A549 treated with GW870086 at 1 μM for 4 hours (cell line): ENCODE data around the gene SIGLEC1. TPM values are rescaled to one million over a fixed set of nuclear protein-coding genes. Genes with fewer than 3 reads are reported as not detected.

Experiments
- total RNA-seq: library from RNA; stranded (reverse); fragments of 200-300 nt; extraction: Qiagen RNA extraction; gene quantifications from 5 replicates; pipeline ENCODE4 v1.2.3, GENCODE V29; 2022; ENCODE audit warnings: low read depth

SIGLEC1 gene
- 0.02 to 0.03 TPM in 2 of 5 replicates, not detected in the others for total RNA-seq

GRCh38 chr20:3712279-3712873, at the start of gene SIGLEC1:
Gene SIGLEC1, minus strand, starts transcription at chr20:3712600. Its CDS starts 5,472 bp downstream, at chr20:3707128.

GRCh38 chr20:3732327-3733118, 20.1 kb upstream of the SIGLEC1 start, which contains the start of gene HSPA12B:
Gene HSPA12B, plus strand, starts transcription at chr20:3732685. Its CDS starts 5,990 bp downstream, at chr20:3738675.

GRCh38 chr20:3681931-3682781, 30.2 kb downstream of the SIGLEC1 start, which contains the start of gene ADAM33:
Gene ADAM33, minus strand, starts transcription at chr20:3682010. Its CDS starts 6 bp downstream, at chr20:3682004.

DNA sequence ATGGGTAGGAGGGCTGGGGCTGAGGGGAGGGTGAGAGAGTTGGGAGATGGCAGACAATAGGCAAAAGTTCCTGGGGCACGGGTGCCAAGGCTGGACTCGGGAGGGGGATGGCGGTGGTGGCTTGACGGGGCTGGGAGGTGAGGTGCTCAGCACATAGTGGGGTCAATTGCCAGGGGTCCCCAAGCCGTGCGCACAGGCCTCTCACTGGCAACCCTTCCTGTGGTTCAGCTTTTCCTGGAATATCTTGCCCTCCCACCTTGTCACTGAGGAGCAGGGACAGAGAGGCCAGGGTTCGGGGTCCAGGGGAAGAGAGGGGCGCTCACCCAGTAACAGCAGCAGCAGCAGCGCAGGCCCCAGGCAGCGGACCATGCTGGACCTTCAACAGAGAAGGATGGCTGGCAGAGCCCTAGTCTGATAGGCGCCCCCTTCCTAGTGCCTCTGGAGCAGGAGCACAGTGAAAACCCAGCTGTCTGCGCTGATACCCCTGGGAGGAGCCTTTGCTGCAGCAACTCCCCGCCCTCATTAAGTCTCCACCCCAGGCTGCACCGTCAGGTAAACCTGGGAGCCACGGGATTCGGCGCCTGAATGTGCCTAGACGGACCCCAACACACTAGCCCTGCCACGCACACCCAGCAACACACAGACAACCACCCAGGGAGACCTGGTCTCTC, 49.2 kb downstream of the SIGLEC1 start, which contains the start of gene GFRA4:
TSS of gene GFRA4 (minus strand) at position 369 of the 671 bp plus-strand sequence. CDS start at position 369, 0 bp downstream.

Other genes starting within 250 kb of the SIGLEC1 start
- 19.6 to 27.9 TPM (median 25.9 TPM) in 5 replicates for gene ATRN, start 241.6 kb downstream of the SIGLEC1 start, total RNA-seq
- gene GFRA4, start 49.2 kb downstream of the SIGLEC1 start, total RNA-seq = not detected in 5 replicates
- gene ADAM33, start 30.6 kb downstream of the SIGLEC1 start, total RNA-seq = 0.05 to 0.13 TPM (median 0.07 TPM) in 3 of 5 replicates, not detected in the others
- gene HSPA12B, start 20.1 kb upstream of the SIGLEC1 start, total RNA-seq = 0.29 to 0.65 TPM (median 0.44 TPM) in 5 replicates
- 104 to 160 TPM (median 155 TPM) in 5 replicates for gene ADISSP, start 55.2 kb upstream of the SIGLEC1 start, total RNA-seq
- 1.4 to 2.7 TPM (median 2.0 TPM) in 5 replicates for gene SPEF1, start 68.8 kb upstream of the SIGLEC1 start, total RNA-seq
- 101 to 135 TPM (median 128 TPM) in 5 replicates for gene CENPB, start 74.1 kb upstream of the SIGLEC1 start, total RNA-seq
- 212 to 267 TPM (median 253 TPM) in 5 replicates for gene CDC25B, start 83.7 kb upstream of the SIGLEC1 start, total RNA-seq
- 13.9 to 18.4 TPM (median 16.8 TPM) in 5 replicates for gene AP5S1, start 107.9 kb upstream of the SIGLEC1 start, total RNA-seq
- gene MAVS, start 134.2 kb upstream of the SIGLEC1 start, total RNA-seq = 17.4 to 24.6 TPM (median 23.0 TPM) in 5 replicates
- 48.5 to 59.2 TPM (median 54.8 TPM) in 5 replicates for gene PANK2, start 176.8 kb upstream of the SIGLEC1 start, total RNA-seq